Measurements from ENCODE around the gene FHIT.

GRCh38 chr3:59754456-59755129 lies 1496.7 kb downstream of the FHIT start:
- TF ChIP-seq POLR2AphosphoS5 (IDR thresholded peaks at IDR 0.05) (no peak), POLR2A (IDR thresholded peaks at IDR 0.05) (no peak), EP300 (IDR thresholded peaks at IDR 0.05) (no peak)
- TF ChIP-seq, protein P1, sequence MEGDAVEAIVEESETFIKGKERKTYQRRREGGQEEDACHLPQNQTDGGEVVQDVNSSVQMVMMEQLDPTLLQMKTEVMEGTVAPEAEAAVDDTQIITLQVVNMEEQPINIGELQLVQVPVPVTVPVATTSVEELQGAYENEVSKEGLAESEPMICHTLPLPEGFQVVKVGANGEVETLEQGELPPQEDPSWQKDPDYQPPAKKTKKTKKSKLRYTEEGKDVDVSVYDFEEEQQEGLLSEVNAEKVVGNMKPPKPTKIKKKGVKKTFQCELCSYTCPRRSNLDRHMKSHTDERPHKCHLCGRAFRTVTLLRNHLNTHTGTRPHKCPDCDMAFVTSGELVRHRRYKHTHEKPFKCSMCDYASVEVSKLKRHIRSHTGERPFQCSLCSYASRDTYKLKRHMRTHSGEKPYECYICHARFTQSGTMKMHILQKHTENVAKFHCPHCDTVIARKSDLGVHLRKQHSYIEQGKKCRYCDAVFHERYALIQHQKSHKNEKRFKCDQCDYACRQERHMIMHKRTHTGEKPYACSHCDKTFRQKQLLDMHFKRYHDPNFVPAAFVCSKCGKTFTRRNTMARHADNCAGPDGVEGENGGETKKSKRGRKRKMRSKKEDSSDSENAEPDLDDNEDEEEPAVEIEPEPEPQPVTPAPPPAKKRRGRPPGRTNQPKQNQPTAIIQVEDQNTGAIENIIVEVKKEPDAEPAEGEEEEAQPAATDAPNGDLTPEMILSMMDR (IDR thresholded peaks at IDR 0.05): no peak
